ENCODE measurements around the gene LRRC8D. TPM values are rescaled to one million over a fixed set of nuclear protein-coding genes. Genes with fewer than 3 reads are reported as not detected.
"Not testable (repeated sequence)": the region's sequence is repeated elsewhere in the genome, so short reads cannot be mapped to it uniquely, and the experiment has no call there.

The LRRC8D gene
- total and polyA plus RNA-seq, 2 experiments from 2014 or later = 10.1 to 13.8 TPM

DNA sequence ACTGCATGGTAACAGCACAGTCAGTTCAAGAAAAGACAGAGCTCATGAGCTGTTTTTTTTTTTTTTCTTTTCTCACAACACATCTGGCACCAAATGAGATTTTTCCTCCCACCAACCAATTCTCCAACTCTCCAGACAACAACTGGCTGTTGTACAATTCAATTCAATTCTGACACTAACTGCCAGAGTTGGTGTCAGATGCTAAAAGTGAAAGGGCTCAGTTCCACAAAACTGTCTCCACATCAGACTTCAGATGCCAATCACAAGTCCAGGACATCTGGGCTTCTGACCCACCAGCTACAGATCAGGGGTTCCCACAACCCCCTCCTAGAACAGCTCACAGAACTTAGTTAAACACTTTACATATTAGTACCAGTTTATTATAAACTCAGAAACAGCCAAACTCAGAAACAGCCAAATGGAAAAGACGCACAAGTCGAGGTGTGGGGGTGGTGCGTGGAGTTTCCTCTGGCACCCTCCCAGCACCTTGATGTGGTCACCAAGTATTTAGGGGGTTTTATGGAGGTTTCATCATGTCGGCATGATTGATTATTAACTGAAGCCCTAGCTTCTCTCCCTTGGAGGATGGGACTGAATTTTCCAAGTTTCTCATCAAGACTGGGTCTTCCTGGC lies 39.2 kb upstream of the LRRC8D start:
- peak in 1 of 2 donors; percentile 39 for DNase-seq (ENCODE audit: low read depth in 1 of 2, low spot score in 1 of 2)

GRCh38 chr1:89786628-89787214 lies 34.1 kb upstream of the LRRC8D start:
- Histone ChIP-seq H3K27me3 (peaks cover 5% of the 10 kb centered on the region), H3K4me3 (no peak overlapping the region), H3K9me3 (ENCODE audit: low read depth) (no peaks in the 10 kb centered on the region), H3K27ac (no peak overlapping the region), H3K36me3 (no peaks in the 10 kb centered on the region), H3K4me1 (ENCODE audit: low read depth) (no peaks in the 10 kb centered on the region)
- DNase-seq (ENCODE audit: low read depth in 1 of 2, low spot score in 1 of 2) = no peak
- TF ChIP-seq, protein P1, sequence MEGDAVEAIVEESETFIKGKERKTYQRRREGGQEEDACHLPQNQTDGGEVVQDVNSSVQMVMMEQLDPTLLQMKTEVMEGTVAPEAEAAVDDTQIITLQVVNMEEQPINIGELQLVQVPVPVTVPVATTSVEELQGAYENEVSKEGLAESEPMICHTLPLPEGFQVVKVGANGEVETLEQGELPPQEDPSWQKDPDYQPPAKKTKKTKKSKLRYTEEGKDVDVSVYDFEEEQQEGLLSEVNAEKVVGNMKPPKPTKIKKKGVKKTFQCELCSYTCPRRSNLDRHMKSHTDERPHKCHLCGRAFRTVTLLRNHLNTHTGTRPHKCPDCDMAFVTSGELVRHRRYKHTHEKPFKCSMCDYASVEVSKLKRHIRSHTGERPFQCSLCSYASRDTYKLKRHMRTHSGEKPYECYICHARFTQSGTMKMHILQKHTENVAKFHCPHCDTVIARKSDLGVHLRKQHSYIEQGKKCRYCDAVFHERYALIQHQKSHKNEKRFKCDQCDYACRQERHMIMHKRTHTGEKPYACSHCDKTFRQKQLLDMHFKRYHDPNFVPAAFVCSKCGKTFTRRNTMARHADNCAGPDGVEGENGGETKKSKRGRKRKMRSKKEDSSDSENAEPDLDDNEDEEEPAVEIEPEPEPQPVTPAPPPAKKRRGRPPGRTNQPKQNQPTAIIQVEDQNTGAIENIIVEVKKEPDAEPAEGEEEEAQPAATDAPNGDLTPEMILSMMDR (IDR thresholded peaks at IDR 0.05; ENCODE audit: low read depth, low read length) = no peak

More for the DNA sequence above, 39.2 kb upstream of the LRRC8D start:
- TF ChIP-seq, protein P1 (IDR thresholded peaks at IDR 0.05; ENCODE audit: low read depth, low read length) = no peak
- Histone ChIP-seq H3K27ac (no peak overlapping the region), H3K36me3 (no peaks in the 10 kb centered on the region), H3K27me3 (no peaks in the 10 kb centered on the region), H3K4me3 (no peak overlapping the region), H3K9me3 (ENCODE audit: low read depth) (no peaks in the 10 kb centered on the region), H3K4me1 (ENCODE audit: low read depth) (no peaks in the 10 kb centered on the region)

- DNase-seq (ENCODE audit: low read depth in 1 of 2, low spot score in 1 of 2) = no peak
- H3K9me3 ChIP-seq (ENCODE audit: low read depth) = no peaks in the 10 kb centered on the region
- TF ChIP-seq, protein P1 (IDR thresholded peaks at IDR 0.05; ENCODE audit: low read depth, low read length) = no peak
- H3K36me3 ChIP-seq = no peaks in the 10 kb centered on the region
- no peaks in the 10 kb centered on the region for H3K4me1 ChIP-seq (ENCODE audit: low read depth)
- H3K27ac ChIP-seq = no peak overlapping the region
- no peak overlapping the region for H3K4me3 ChIP-seq
- H3K27me3 ChIP-seq = peaks cover 5% of the 10 kb centered on the region
These were observed 30.2 kb upstream of the LRRC8D start for GRCh38 chr1:89790592-89790991.

DNA sequence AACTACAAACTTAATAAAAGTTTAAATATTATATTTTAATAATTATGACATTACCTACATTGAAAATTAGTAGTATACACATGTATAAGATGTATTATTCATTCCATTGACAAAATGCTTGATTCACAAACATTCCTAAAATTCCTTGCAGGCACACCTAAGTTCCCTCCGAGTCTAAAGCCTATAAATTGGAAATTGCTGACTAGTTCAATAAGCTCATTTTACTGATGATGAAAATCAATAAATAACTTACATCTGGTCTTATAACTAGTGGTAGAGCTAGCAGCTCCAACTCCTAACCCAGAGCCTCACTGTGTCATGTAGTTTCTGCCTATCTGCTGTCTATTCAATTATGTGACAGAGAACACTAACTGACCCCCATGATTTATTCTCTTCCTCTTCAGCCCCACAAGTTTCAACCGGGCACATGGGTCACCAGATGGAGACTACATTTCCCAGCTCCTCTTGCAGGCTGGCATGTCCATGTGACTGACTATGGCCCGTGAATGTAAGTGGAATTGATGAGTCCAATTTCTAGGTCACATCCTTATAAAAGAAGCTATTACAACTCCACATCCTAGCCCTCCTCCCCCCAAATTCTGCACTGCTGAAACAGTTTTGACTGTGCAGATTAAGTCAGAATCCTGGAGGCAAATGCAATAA lies 29.6 kb upstream of the LRRC8D start:
- peaks cover 5% of the 10 kb centered on the region for H3K27me3 ChIP-seq
- TF ChIP-seq, protein P1 (IDR thresholded peaks at IDR 0.05; ENCODE audit: low read depth, low read length) = no peak
- no peak overlapping the region for H3K4me3 ChIP-seq
- H3K27ac ChIP-seq = no peak overlapping the region
- H3K4me1 ChIP-seq (ENCODE audit: low read depth) = no peaks in the 10 kb centered on the region
- H3K9me3 ChIP-seq (ENCODE audit: low read depth) = no peaks in the 10 kb centered on the region
- no peak for DNase-seq (ENCODE audit: low read depth in 1 of 2, low spot score in 1 of 2)
- H3K36me3 ChIP-seq = no peaks in the 10 kb centered on the region

DNA sequence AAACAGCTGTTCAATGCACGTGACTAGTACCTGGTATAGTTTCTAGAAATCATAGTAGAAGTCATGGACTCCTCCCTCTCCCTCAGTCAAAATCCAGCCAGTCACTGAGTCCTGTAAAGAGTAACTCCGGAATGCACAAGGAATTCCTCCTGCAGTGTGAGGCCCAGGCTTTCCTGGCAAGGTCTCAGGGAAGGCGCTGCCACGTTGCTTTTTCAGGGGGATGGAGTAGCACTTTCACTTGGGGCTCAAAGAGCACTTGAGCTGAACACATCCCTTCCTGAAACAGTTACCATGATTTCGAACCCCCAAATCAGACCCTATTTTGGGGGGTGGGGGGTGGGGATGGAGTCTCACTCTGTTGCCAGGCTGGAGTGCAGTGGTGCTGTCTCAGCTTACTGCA lies 26.4 kb upstream of the LRRC8D start:
- H3K36me3 ChIP-seq = no peaks in the 10 kb centered on the region
- H3K27ac ChIP-seq = no peak overlapping the region
- H3K4me3 ChIP-seq = no peak overlapping the region
- no peaks in the 10 kb centered on the region for H3K4me1 ChIP-seq (ENCODE audit: low read depth)
- no peaks in the 10 kb centered on the region for H3K27me3 ChIP-seq
- H3K9me3 ChIP-seq (ENCODE audit: low read depth) = no peaks in the 10 kb centered on the region
- peak; percentile 24 to 74 for DNase-seq (ENCODE audit: low read depth in 1 of 2, low spot score in 1 of 2)
- TF ChIP-seq, protein P1 (IDR thresholded peaks at IDR 0.05; ENCODE audit: low read depth, low read length) = no peak

DNA sequence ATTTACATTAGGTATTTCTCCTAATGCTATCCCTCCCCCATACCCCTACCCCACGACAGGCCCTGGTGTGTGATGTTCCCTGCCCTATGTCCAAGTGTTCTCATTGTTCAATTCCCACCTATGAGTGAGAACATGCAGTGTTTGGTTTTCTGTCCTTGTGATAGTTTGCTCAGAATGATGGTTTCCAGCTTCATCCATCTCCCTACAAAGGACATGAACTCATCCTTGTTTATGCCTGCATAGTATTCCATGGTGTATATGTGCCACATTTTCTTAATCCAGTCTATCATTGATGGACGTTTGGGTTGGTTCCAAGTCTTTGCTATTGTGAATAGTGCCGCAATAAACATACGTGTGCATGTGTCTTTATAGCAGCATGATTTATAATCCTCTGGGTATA lies 25.3 kb upstream of the LRRC8D start:
- not testable (repeated sequence) for H3K27ac ChIP-seq; H3K9me3 ChIP-seq (ENCODE audit: low read depth); H3K36me3 ChIP-seq; H3K4me1 ChIP-seq (ENCODE audit: low read depth); DNase-seq (ENCODE audit: low read depth in 1 of 2, low spot score in 1 of 2); H3K27me3 ChIP-seq; H3K4me3 ChIP-seq

- H3K9me3 ChIP-seq (ENCODE audit: low read depth); H3K27me3 ChIP-seq; H3K4me1 ChIP-seq (ENCODE audit: low read depth); DNase-seq (ENCODE audit: low read depth in 1 of 2, low spot score in 1 of 2); H3K36me3 ChIP-seq; H3K4me3 ChIP-seq; H3K27ac ChIP-seq: not testable (repeated sequence)
These were observed 23.0 kb upstream of the LRRC8D start for GRCh38 chr1:89797876-89798275.

Measured in cardiac muscle cell (in vitro differentiated cells and primary cell).